ENCODE data around the gene CALD1. TPM values are rescaled to one million over a fixed set of nuclear protein-coding genes. Genes with fewer than 3 reads are reported as not detected.

Gene CALD1
- total RNA-seq, 1 donor from 2014 or later, result 1,941 TPM

DNA sequence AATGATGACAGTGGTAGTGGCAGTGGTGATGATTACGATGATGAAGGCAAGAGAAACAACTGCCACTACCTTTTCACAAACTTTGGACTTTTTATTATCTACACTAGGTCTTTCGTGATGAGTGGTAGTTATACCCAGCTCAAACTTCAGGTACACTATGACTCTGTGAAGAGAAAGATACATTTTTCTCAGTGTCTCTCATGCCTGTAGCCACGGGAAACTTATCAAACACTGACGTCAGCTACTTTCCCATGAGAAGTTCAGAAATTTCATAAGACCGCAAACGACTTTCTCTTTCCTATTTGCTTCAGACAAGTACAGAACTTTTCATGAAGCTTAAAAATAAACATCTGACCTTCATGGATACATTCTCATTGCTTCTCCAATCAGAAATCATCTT, 57.0 kb downstream of the CALD1 start:
- H3K36me3 Mint-ChIP-seq (ENCODE audit: low read depth), result peaks cover 40% of the 10 kb centered on the region
- peaks cover 97% of the 10 kb centered on the region for H3K4me1 Mint-ChIP-seq (ENCODE audit: low read depth)
- no peak for DNase-seq (ENCODE audit: low spot score)
- H3K9me3 Mint-ChIP-seq (ENCODE audit: low read depth), result no peaks in the 10 kb centered on the region
- H3K27me3 Mint-ChIP-seq (ENCODE audit: low read depth), result no peaks in the 10 kb centered on the region
- H3K27ac Mint-ChIP-seq (ENCODE audit: unreplicated experiment), result peak overlapping the region; percentile 94
- no peak overlapping the region for H3K4me3 Mint-ChIP-seq (ENCODE audit: unreplicated experiment)
- TF ChIP-seq CTCF (IDR thresholded peaks at IDR 0.05), result no peak

DNA sequence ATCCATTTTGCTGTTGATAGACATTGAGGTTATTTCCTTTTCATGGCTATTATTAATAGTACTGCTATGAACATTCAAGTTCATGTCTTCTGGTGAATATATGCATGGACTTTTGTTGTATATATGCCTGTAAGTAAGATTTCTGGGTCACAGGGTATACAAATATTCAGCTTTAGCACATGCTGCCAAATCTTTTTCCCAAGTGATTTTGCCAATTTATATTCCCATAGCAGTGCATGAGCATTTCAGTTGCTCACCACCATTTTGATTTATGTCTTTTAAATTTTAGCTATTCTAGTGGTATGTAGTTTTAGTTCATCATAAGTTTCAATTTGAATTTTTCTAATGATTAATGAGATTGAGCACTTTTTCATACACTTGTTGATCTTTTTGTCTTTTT, 59.9 kb downstream of the CALD1 start:
- peaks cover 95% of the 10 kb centered on the region for H3K4me1 Mint-ChIP-seq (ENCODE audit: low read depth)

DNA sequence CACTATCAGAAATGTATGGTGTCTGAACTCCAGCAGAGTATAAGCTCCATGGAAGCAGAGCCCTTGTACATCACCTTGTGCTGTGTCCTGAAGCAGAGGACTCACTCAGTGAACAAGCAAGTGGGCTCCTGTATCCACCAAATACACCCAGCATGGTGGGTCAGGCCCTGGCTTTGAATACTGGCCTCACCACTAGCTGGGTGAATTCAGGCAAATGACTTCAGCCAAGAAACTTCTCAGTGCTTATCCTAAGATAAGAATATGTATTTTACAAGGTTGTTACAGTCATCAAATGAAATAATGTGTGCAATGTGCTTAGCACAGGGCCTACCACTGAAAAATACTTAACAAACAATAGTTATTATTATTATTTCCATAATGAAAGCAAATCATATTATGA, 62.6 kb downstream of the CALD1 start:
- H3K4me1 Mint-ChIP-seq (ENCODE audit: low read depth), result peaks cover 95% of the 10 kb centered on the region
- TF ChIP-seq CTCF (IDR thresholded peaks at IDR 0.05), result no peak
- H3K36me3 Mint-ChIP-seq (ENCODE audit: low read depth), result peaks cover 60% of the 10 kb centered on the region
- DNase-seq (ENCODE audit: low spot score), result no peak
- no peaks in the 10 kb centered on the region for H3K27me3 Mint-ChIP-seq (ENCODE audit: low read depth)
- no peaks in the 10 kb centered on the region for H3K9me3 Mint-ChIP-seq (ENCODE audit: low read depth)
- H3K4me3 Mint-ChIP-seq (ENCODE audit: unreplicated experiment), result no peak overlapping the region
- peak overlapping the region; percentile 79 for H3K27ac Mint-ChIP-seq (ENCODE audit: unreplicated experiment)

More for the DNA sequence above, 59.9 kb downstream of the CALD1 start:
- Mint-ChIP-seq H3K36me3 (ENCODE audit: low read depth) (peaks cover 40% of the 10 kb centered on the region), H3K27ac (ENCODE audit: unreplicated experiment) (peak overlapping the region; percentile 87), H3K9me3 (ENCODE audit: low read depth) (no peaks in the 10 kb centered on the region), H3K4me3 (ENCODE audit: unreplicated experiment) (no peak overlapping the region), H3K27me3 (ENCODE audit: low read depth) (no peaks in the 10 kb centered on the region)
- TF ChIP-seq CTCF (IDR thresholded peaks at IDR 0.05), result no peak
- DNase-seq (ENCODE audit: low spot score), result no peak

GRCh38 chr7:134842886-134843430, 63.5 kb downstream of the CALD1 start:
- H3K4me3 Mint-ChIP-seq (ENCODE audit: unreplicated experiment), result no peak overlapping the region
- no peak for TF ChIP-seq CTCF (IDR thresholded peaks at IDR 0.05)
- DNase-seq (ENCODE audit: low spot score), result no peak
- peak overlapping the region; percentile 74 for H3K27ac Mint-ChIP-seq (ENCODE audit: unreplicated experiment)
- peaks cover 57% of the 10 kb centered on the region for H3K36me3 Mint-ChIP-seq (ENCODE audit: low read depth)
- no peaks in the 10 kb centered on the region for H3K9me3 Mint-ChIP-seq (ENCODE audit: low read depth)
- H3K27me3 Mint-ChIP-seq (ENCODE audit: low read depth), result no peaks in the 10 kb centered on the region
- H3K4me1 Mint-ChIP-seq (ENCODE audit: low read depth), result peaks cover 96% of the 10 kb centered on the region

GRCh38 chr7:134844200-134844599, 64.8 kb downstream of the CALD1 start:
- Mint-ChIP-seq H3K9me3 (ENCODE audit: low read depth) (no peaks in the 10 kb centered on the region), H3K36me3 (ENCODE audit: low read depth) (peaks cover 58% of the 10 kb centered on the region), H3K27me3 (ENCODE audit: low read depth) (no peaks in the 10 kb centered on the region), H3K27ac (ENCODE audit: unreplicated experiment) (peak overlapping the region; percentile 74), H3K4me1 (ENCODE audit: low read depth) (peaks cover 92% of the 10 kb centered on the region), H3K4me3 (ENCODE audit: unreplicated experiment) (no peak overlapping the region)
- no peak for TF ChIP-seq CTCF (IDR thresholded peaks at IDR 0.05)
- no peak for DNase-seq (ENCODE audit: low spot score)

Measured in chondrocyte (in vitro differentiated cells).